Fibroblast of pulmonary artery (primary cell): ENCODE data around the gene MAGT1.
"Not testable (repeated sequence)": the region's sequence is repeated elsewhere in the genome, so short reads cannot be mapped to it uniquely, and the experiment has no call there.

Experiments used
- DNase-seq: peaks from one replicate; pipeline ENCODE4 v3.0.0-alpha.2; 2010; ENCODE audit warnings: low read depth
- H3K4me3 ChIP-seq: replicated peaks from 2 replicates; pipeline ENCODE4 v1.5.1; 2011; ENCODE audit warnings: low read depth, mild to moderate bottlenecking, control low read depth, low read length, moderate library complexity
- CTCF ChIP-seq: IDR thresholded peaks from 2 replicates; pipeline ENCODE4 v1.5.1; 2011; ENCODE audit warnings: mild to moderate bottlenecking, control low read depth, low read length, inconsistent platforms; ENCODE audit errors: missing control alignments

The MAGT1 gene

GRCh38 chrX:77925764-77926163 lies 30.5 kb upstream of the MAGT1 start:
- H3K4me3 ChIP-seq, result no peak overlapping the region
- no peak for TF ChIP-seq CTCF
- DNase-seq, result no peak

- no peak for TF ChIP-seq CTCF
- DNase-seq, result no peak
- no peak overlapping the region for H3K4me3 ChIP-seq
These were observed 29.2 kb upstream of the MAGT1 start for GRCh38 chrX:77924320-77924859.

GRCh38 chrX:77922787-77923186 lies 27.6 kb upstream of the MAGT1 start:
- no peak for TF ChIP-seq CTCF
- no peak for DNase-seq
- H3K4me3 ChIP-seq, result no peak overlapping the region

GRCh38 chrX:77919370-77919769 lies 24.1 kb upstream of the MAGT1 start:
- not testable (repeated sequence) for H3K4me3 ChIP-seq, DNase-seq

- TF ChIP-seq CTCF, result no peak
- peak; percentile 58 for DNase-seq
- H3K4me3 ChIP-seq, result no peak overlapping the region
These were observed 23.3 kb upstream of the MAGT1 start for GRCh38 chrX:77918568-77918967.

GRCh38 chrX:77917294-77917933 lies 22.2 kb upstream of the MAGT1 start:
- no peak for TF ChIP-seq CTCF
- no peak overlapping the region for H3K4me3 ChIP-seq
- no peak for DNase-seq

- peak within 1 kb of the TSS; percentile 79 for H3K4me3 ChIP-seq
- TF ChIP-seq CTCF, result peak; percentile 52
- DNase-seq, result peak; percentile 90
These were observed 15.0 kb upstream of the MAGT1 start, which contains the start of gene ATP7A for GRCh38 chrX:77910108-77910840. ATP7A (plus strand) TSS chrX:77910693; CDS start chrX:77971642, 60,949 bp downstream.
